Liver (tissue), 9 donors: ENCODE data around the gene P2RY12. TPM values are rescaled to one million over a fixed set of nuclear protein-coding genes. Genes with fewer than 3 reads are reported as not detected.

ENCODE experiments used
- DNase-seq: peaks from one replicate; pipeline ENCODE4 v3.0.0-alpha.2; 2017; ENCODE audit warnings: low spot score
- H3K27ac ChIP-seq, 2 donors: one replicate each; pipeline ENCODE4 v1.7.0; 2013; ENCODE audit warnings: inconsistent platforms in 2 of 2, low read length in 2 of 2, control low read depth in 1 of 2, low read depth in 1 of 2, mild to moderate bottlenecking in 1 of 2
- H3K27me3 ChIP-seq, 4 donors: one replicate each; pipeline versions ENCODE4 v1.6.1 to v1.7.0; 2013; ENCODE audit warnings: low read length in 3 of 4, inconsistent platforms in 1 of 4, mild to moderate bottlenecking in 1 of 4, moderate library complexity in 1 of 4; ENCODE audit not compliant: control insufficient read depth in 4 of 4, insufficient read depth in 4 of 4
- H3K36me3 ChIP-seq, 4 donors: one replicate each; pipeline versions ENCODE4 v1.6.1 to v1.7.0; 2013; ENCODE audit warnings: low read length in 3 of 4, mild to moderate bottlenecking in 3 of 4, low read depth in 1 of 4, moderate library complexity in 1 of 4; ENCODE audit not compliant: control insufficient read depth in 4 of 4, insufficient read depth in 3 of 4
- H3K4me1 ChIP-seq, 4 donors: one replicate each; pipeline versions ENCODE4 v1.6.1 to v1.7.0; 2013; ENCODE audit warnings: low read length in 3 of 4, mild to moderate bottlenecking in 3 of 4, moderate library complexity in 1 of 4; ENCODE audit not compliant: control insufficient read depth in 4 of 4, insufficient read depth in 4 of 4
- H3K4me3 ChIP-seq, 3 donors: one replicate each; pipeline versions ENCODE4 v1.6.1 to v1.7.0; 2013; ENCODE audit warnings: low read length in 3 of 3, control low read depth in 1 of 3, low read depth in 1 of 3, mild to moderate bottlenecking in 1 of 3
- H3K9ac ChIP-seq, 2 donors: one replicate each; pipeline ENCODE4 v1.7.0; 2013; ENCODE audit warnings: low read length in 2 of 2, mild to moderate bottlenecking in 2 of 2, moderate library complexity in 2 of 2, control low read depth in 1 of 2, low read depth in 1 of 2
- H3K9me3 ChIP-seq, 4 donors: one replicate each; pipeline versions ENCODE4 v1.6.1 to v1.7.0; 2013; ENCODE audit warnings: low read length in 3 of 4; ENCODE audit not compliant: control insufficient read depth in 4 of 4
- ATF3 ChIP-seq: IDR thresholded peaks from 2 replicates; pipeline ENCODE4 v1.6.1; 2016; ENCODE audit warnings: antibody characterized with exemption
- EGR1 ChIP-seq, 2 donors: IDR thresholded peaks; 2 replicates each; pipeline ENCODE4 v1.6.1; 2016 to 2018; ENCODE audit warnings: antibody characterized with exemption in 2 of 2, low read depth in 2 of 2
- FOXA1 ChIP-seq: IDR thresholded peaks from 2 replicates; pipeline ENCODE4 v1.6.1; 2016; ENCODE audit warnings: antibody characterized with exemption
- FOXA2 ChIP-seq: IDR thresholded peaks from 2 replicates; pipeline ENCODE4 v1.6.1; 2016; ENCODE audit warnings: antibody characterized with exemption
- HNF4A ChIP-seq, 2 donors: conservative IDR thresholded peaks; 2 replicates each; pipeline ENCODE4 v1.6.1; 2016; ENCODE audit warnings: antibody characterized with exemption in 2 of 2, mild to moderate bottlenecking in 2 of 2
- JUND ChIP-seq, 2 donors: IDR thresholded peaks; 2 replicates each; pipeline ENCODE4 v1.6.1; 2016; ENCODE audit warnings: antibody characterized with exemption in 2 of 2
- NR2F2 ChIP-seq: IDR thresholded peaks from 2 replicates; pipeline ENCODE4 v1.6.1; 2016; ENCODE audit warnings: antibody characterized with exemption
- RXRA ChIP-seq, 2 donors: IDR thresholded peaks; 2 replicates each; pipeline ENCODE4 v1.6.1; 2017 to 2018; ENCODE audit warnings: antibody characterized with exemption in 2 of 2, mild to moderate bottlenecking in 1 of 2
- TAF1 ChIP-seq: conservative IDR thresholded peaks from 2 replicates; pipeline ENCODE4 v1.6.1; 2016; ENCODE audit warnings: antibody characterized with exemption, mild to moderate bottlenecking
- YY1 ChIP-seq: IDR thresholded peaks from 2 replicates; pipeline ENCODE4 v1.6.1; 2016; ENCODE audit warnings: antibody characterized with exemption, mild to moderate bottlenecking
- WGBS: extraction: QIAGEN DNeasy Blood & Tissue Kit; methylation state at CpG from one replicate; pipeline ENCODE4 v1.1.7; 2013; 5-methylcytosine and 5-hydroxymethylcytosine counted together
- polyA plus RNA-seq, 2 donors: library from polyadenylated mRNA; stranded (reverse) in 1 of 2; unstranded in 1 of 2; fragments of 200-250 nt in 1 of 2; fragments of >200 nt in 1 of 2; fragmentation: Nextera tagmentation in 1 of 2; extraction: Ambion mirVana in 1 of 2; gene quantifications; one replicate each; pipeline versions ENCODE4 v1.2.1 to v1.2.3, GENCODE V29; 2013 to 2015
- total RNA-seq, 2 donors: library from RNA; depleted of rRNA; stranded (reverse); fragments of >200 nt; gene quantifications; one replicate each; pipeline ENCODE4 v1.2.3, GENCODE V29; 2014
- TF ChIP-seq, protein P1 (sequence below): IDR thresholded peaks from 2 replicates; pipeline ENCODE4 v1.6.1; 2016; ENCODE audit warnings: antibody characterized with exemption, mild to moderate bottlenecking
- donor health status: healthy.
- donor health status: healthy.
- donor health status: healthy.
- donor health status: healthy.
- donor health status: healthy.

The P2RY12 gene
- total and polyA plus RNA-seq, 4 donors = 0.43 to 2.8 (median 1.6) TPM

DNA sequence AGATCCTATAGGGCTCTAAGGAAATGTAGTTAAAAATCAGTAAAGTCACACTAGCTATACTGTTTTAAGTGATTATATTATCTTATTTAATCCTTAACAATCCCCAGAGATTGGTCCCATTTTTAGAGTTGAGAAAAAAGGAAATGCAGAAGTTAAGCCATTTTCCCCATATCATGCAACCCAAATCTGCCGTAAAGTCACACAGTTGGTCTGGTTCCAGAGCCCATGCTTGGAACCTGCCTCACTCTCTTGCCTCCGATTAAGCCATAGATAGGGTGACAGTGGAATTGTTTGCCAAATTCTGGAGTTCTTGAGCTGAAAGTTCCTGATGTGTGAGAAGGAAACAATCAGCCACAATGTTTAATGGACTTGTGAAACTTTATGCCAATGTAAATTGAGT, 52.9 kb downstream of the P2RY12 start:
- no peak for DNase-seq
- no peak for TF ChIP-seq NR2F2
- no peak for TF ChIP-seq HNF4A (conservative IDR thresholded peaks at IDR 0.05)
- TF ChIP-seq, protein P1, sequence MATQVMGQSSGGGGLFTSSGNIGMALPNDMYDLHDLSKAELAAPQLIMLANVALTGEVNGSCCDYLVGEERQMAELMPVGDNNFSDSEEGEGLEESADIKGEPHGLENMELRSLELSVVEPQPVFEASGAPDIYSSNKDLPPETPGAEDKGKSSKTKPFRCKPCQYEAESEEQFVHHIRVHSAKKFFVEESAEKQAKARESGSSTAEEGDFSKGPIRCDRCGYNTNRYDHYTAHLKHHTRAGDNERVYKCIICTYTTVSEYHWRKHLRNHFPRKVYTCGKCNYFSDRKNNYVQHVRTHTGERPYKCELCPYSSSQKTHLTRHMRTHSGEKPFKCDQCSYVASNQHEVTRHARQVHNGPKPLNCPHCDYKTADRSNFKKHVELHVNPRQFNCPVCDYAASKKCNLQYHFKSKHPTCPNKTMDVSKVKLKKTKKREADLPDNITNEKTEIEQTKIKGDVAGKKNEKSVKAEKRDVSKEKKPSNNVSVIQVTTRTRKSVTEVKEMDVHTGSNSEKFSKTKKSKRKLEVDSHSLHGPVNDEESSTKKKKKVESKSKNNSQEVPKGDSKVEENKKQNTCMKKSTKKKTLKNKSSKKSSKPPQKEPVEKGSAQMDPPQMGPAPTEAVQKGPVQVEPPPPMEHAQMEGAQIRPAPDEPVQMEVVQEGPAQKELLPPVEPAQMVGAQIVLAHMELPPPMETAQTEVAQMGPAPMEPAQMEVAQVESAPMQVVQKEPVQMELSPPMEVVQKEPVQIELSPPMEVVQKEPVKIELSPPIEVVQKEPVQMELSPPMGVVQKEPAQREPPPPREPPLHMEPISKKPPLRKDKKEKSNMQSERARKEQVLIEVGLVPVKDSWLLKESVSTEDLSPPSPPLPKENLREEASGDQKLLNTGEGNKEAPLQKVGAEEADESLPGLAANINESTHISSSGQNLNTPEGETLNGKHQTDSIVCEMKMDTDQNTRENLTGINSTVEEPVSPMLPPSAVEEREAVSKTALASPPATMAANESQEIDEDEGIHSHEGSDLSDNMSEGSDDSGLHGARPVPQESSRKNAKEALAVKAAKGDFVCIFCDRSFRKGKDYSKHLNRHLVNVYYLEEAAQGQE = no peak
- no peak for TF ChIP-seq JUND (IDR thresholded peaks at IDR 0.05)
- no peak for TF ChIP-seq EGR1 (IDR thresholded peaks at IDR 0.05; ENCODE audit: low read depth in 2 of 2)
- Histone ChIP-seq H3K9ac (no peak overlapping the region), H3K4me1 (no peaks in the 10 kb centered on the region), H3K9me3 (no peaks in the 10 kb centered on the region), H3K27me3 (no peaks in the 10 kb centered on the region), H3K27ac (no peak overlapping the region), H3K4me3 (no peak overlapping the region), H3K36me3 (no peaks in the 10 kb centered on the region)
- 86% methylated on average over 2 of the region's 2 CpGs for whole genome bisulfite sequencing

- no peaks in the 10 kb centered on the region for H3K27me3 ChIP-seq
- H3K36me3 ChIP-seq = no peaks in the 10 kb centered on the region
- DNase-seq = no peak
- H3K4me1 ChIP-seq = no peaks in the 10 kb centered on the region
- no peaks in the 10 kb centered on the region for H3K9me3 ChIP-seq
- TF ChIP-seq ATF3 = no peak
- TF ChIP-seq, protein P1 = no peak
- no peak overlapping the region for H3K4me3 ChIP-seq
- no peak overlapping the region for H3K9ac ChIP-seq
- no peak overlapping the region for H3K27ac ChIP-seq
Observed at GRCh38 chr3:151330899-151331298, 53.7 kb downstream of the P2RY12 start.

GRCh38 chr3:151330379-151330778, 54.2 kb downstream of the P2RY12 start:
- DNase-seq = no peak
- Histone ChIP-seq H3K27me3 (no peaks in the 10 kb centered on the region), H3K36me3 (no peaks in the 10 kb centered on the region), H3K4me1 (no peaks in the 10 kb centered on the region), H3K4me3 (no peak overlapping the region), H3K9ac (no peak overlapping the region), H3K27ac (no peak overlapping the region), H3K9me3 (no peaks in the 10 kb centered on the region)
- TF ChIP-seq RXRA (IDR thresholded peaks at IDR 0.05) = no peak
- TF ChIP-seq TAF1 = no peak
- no peak for TF ChIP-seq FOXA1
- TF ChIP-seq YY1 = no peak
- TF ChIP-seq FOXA2 = no peak
- WGBS = 67% methylated on average over 4 of the region's 4 CpGs
